Esophagus squamous epithelium (tissue), 4 donors: ENCODE results near the gene SNRPE.

ENCODE experiments used
- CTCF ChIP-seq, 6 experiments: fragments of 450-650 bp in 4 of 6; fragments of 200-600 bp in 2 of 6; sonication (generic) in 2 of 6; IDR thresholded peaks; one replicate each; pipeline ENCODE4 v1.5.1; 2016 to 2019; ENCODE audit warnings: antibody characterized with exemption in 6 of 6, mild to moderate bottlenecking in 4 of 6, moderate library complexity in 4 of 6
- POLR2A ChIP-seq, 4 donors: fragments of 450-650 bp; IDR thresholded peaks; one replicate each; pipeline ENCODE4 v1.6.1; 2017; ENCODE audit warnings: antibody characterized with exemption in 4 of 4, mild to moderate bottlenecking in 4 of 4, moderate library complexity in 3 of 4

GRCh38 chr1:203914292-203914691, 52.9 kb downstream of the SNRPE start:
- TF ChIP-seq POLR2A (IDR thresholded peaks at IDR 0.05) = no peak
- no peak for TF ChIP-seq CTCF (IDR thresholded peaks at IDR 0.05)
